IMR-90 (cell line): Measurements from ENCODE around the gene GPR35. TPM values are rescaled to one million over a fixed set of nuclear protein-coding genes. Genes with fewer than 3 reads are reported as not detected.

Experiments
- ATAC-seq: fragments of 200-7000 bp; cut with Tn5 transposase; 2 replicates; pipeline ENCODE4 v1.9.1; 2020; ENCODE audit warnings: low read depth, mild to moderate bottlenecking, moderate library complexity
- BruUV-seq: library from RNA; stranded (reverse); fragments of 400-500 nt; replicated peaks from 2 replicates; lab custom pipeline; 2021; lab: Mats Ljungman, UMichigan
- CTCF ChIA-PET: fragments of 300-600 bp; formaldehyde crosslinking; extraction: SDS; loops from one replicate; lab custom pipeline; 2021; ENCODE audit warnings: antibody characterized with exemption; lab: Yijun Ruan, JAX
- POLR2A ChIA-PET: fragments of 300-600 bp; sonication (Branson Sonifier 250); formaldehyde crosslinking; loops from one replicate; lab custom pipeline; 2022; ENCODE audit warnings: antibody characterized with exemption; ENCODE audit not compliant: unreplicated experiment; lab: Charles Lee
- DNase-seq: peaks from one replicate; pipeline ENCODE4 v3.0.0; 2013
- H2AFZ ChIP-seq: replicated peaks from 2 replicates; pipeline ENCODE3; 2013; ENCODE audit warnings: low read length, mild to moderate bottlenecking; ENCODE audit not compliant: poor library complexity
- H2AK5ac ChIP-seq: 2 replicates; pipeline ENCODE4 v1.6.1; 2013; ENCODE audit warnings: low read depth, low read length, inconsistent platforms
- H2AK9ac ChIP-seq: replicated peaks from 2 replicates; pipeline ENCODE3; 2013; ENCODE audit warnings: mild to moderate bottlenecking, low read depth, low read length, moderate library complexity; ENCODE audit not compliant: poor library complexity
- H2BK120ac ChIP-seq: 2 replicates; pipeline ENCODE4 v1.6.1; 2013; ENCODE audit warnings: low read depth, low read length, inconsistent platforms
- H2BK15ac ChIP-seq: 3 replicates; pipeline ENCODE4 v1.6.1; 2013; ENCODE audit warnings: low read depth, low read length, inconsistent platforms
- H2BK20ac ChIP-seq: 2 replicates; pipeline ENCODE4 v1.6.1; 2013; ENCODE audit warnings: low read depth, mild to moderate bottlenecking, inconsistent platforms, low read length, moderate library complexity
- H2BK5ac ChIP-seq: 2 replicates; pipeline ENCODE4 v1.6.1; 2013; ENCODE audit warnings: mild to moderate bottlenecking, low read depth, low read length, inconsistent platforms; ENCODE audit not compliant: poor library complexity, severe bottlenecking
- H3K14ac ChIP-seq: replicated peaks from 2 replicates; pipeline ENCODE4 v1.6.1; 2013; ENCODE audit warnings: low read depth, low read length, inconsistent platforms
- H3K18ac ChIP-seq: 2 replicates; pipeline ENCODE4 v1.6.1; 2013; ENCODE audit warnings: low read depth, low read length, control low read depth
- H3K23ac ChIP-seq: 2 replicates; pipeline ENCODE4 v1.6.1; 2013; ENCODE audit warnings: low read depth, low read length, inconsistent platforms
- H3K27ac ChIP-seq: 2 replicates; pipeline ENCODE4 v1.5.1; 2013; ENCODE audit warnings: mild to moderate bottlenecking, control low read depth, low read length; ENCODE audit not compliant: insufficient read depth
- H3K27me3 ChIP-seq: 2 replicates; pipeline ENCODE4 v1.6.1; 2013; ENCODE audit warnings: low read length; ENCODE audit not compliant: control insufficient read depth, insufficient read depth
- H3K36me3 ChIP-seq: 2 replicates; pipeline ENCODE4 v1.6.1; 2013; ENCODE audit warnings: low read length, mixed read lengths; ENCODE audit not compliant: control insufficient read depth, insufficient read depth
- H3K4ac ChIP-seq: 2 replicates; pipeline ENCODE4 v1.6.1; 2013; ENCODE audit warnings: low read depth, low read length, inconsistent platforms
- H3K4me1 ChIP-seq: 2 replicates; pipeline ENCODE4 v1.6.1; 2013; ENCODE audit warnings: low read length, mixed read lengths; ENCODE audit not compliant: control insufficient read depth, insufficient read depth
- H3K4me2 ChIP-seq: 2 replicates; pipeline ENCODE4 v1.6.1; 2013; ENCODE audit warnings: low read depth, mild to moderate bottlenecking, control low read depth, low read length, moderate library complexity
- H3K4me3 ChIP-seq: 2 replicates; pipeline ENCODE4 v1.5.1; 2013; ENCODE audit warnings: low read depth, mild to moderate bottlenecking, control low read depth, low read length, moderate library complexity; ENCODE audit not compliant: insufficient read depth
- H3K56ac ChIP-seq: 2 replicates; pipeline ENCODE4 v1.6.1; 2013; ENCODE audit warnings: low read length, inconsistent platforms; ENCODE audit not compliant: insufficient read depth; ENCODE audit errors: extremely low read depth
- H3K79me1 ChIP-seq, 2 experiments: 2 replicates each; pipeline ENCODE4 v1.6.1; 2013; ENCODE audit warnings: low read length in 2 of 2, inconsistent platforms in 1 of 2, low read depth in 1 of 2
- H3K9ac ChIP-seq: 2 replicates; pipeline ENCODE4 v1.6.1; 2013; ENCODE audit warnings: low read depth, low read length, control low read depth
- H3K9me1 ChIP-seq: 2 replicates; pipeline ENCODE4 v1.6.1; 2013; ENCODE audit warnings: low read length, inconsistent platforms; ENCODE audit not compliant: insufficient read depth
- H3K9me3 ChIP-seq: 2 replicates; pipeline ENCODE4 v1.6.1; 2013; ENCODE audit warnings: low read length; ENCODE audit not compliant: control insufficient read depth, insufficient read depth
- H4K20me1 ChIP-seq: 2 replicates; pipeline ENCODE4 v1.6.1; 2013; ENCODE audit warnings: low read length, inconsistent platforms; ENCODE audit not compliant: insufficient read depth
- H4K5ac ChIP-seq: 2 replicates; pipeline ENCODE4 v1.6.1; 2013; ENCODE audit warnings: mild to moderate bottlenecking, low read depth, low read length, control low read depth
- H4K8ac ChIP-seq, 2 experiments: 2 replicates each; pipeline ENCODE4 v1.6.1; 2013; ENCODE audit warnings: low read depth in 2 of 2, low read length in 2 of 2, control low read depth in 1 of 2, inconsistent platforms in 1 of 2
- H4K91ac ChIP-seq: 2 replicates; pipeline ENCODE4 v1.6.1; 2013; ENCODE audit warnings: low read depth, low read length, inconsistent platforms; ENCODE audit not compliant: insufficient read depth
- BHLHE40 ChIP-seq: fragments of 150-350 bp; IDR thresholded peaks from 2 replicates; pipeline ENCODE4 v1.6.1; 2016; ENCODE audit warnings: mild to moderate bottlenecking, low read depth, low read length
- CEBPB ChIP-seq: IDR thresholded peaks from 2 replicates; pipeline ENCODE4 v1.6.1; 2012; ENCODE audit warnings: low read depth, low read length, improper control_type of control experiment
- CHD1 ChIP-seq: IDR thresholded peaks from 2 replicates; pipeline ENCODE4 v1.6.1; 2012; ENCODE audit warnings: low read depth, low read length, improper control_type of control experiment
- CTCF ChIP-seq: conservative IDR thresholded peaks from 2 replicates; pipeline ENCODE4 v1.5.1; 2012; ENCODE audit warnings: mild to moderate bottlenecking, low read depth, low read length, improper control_type of control experiment
- ELK1 ChIP-seq: fragments of 150-350 bp; IDR thresholded peaks from 2 replicates; pipeline ENCODE4 v1.6.1; 2016; ENCODE audit warnings: low read depth, mild to moderate bottlenecking, low read length, moderate library complexity, borderline replicate concordance
- MAFK ChIP-seq: IDR thresholded peaks from 2 replicates; pipeline ENCODE4 v1.6.1; 2012; ENCODE audit warnings: low read depth, low read length, improper control_type of control experiment
- MAZ ChIP-seq: IDR thresholded peaks from 2 replicates; pipeline ENCODE4 v1.6.1; 2012; ENCODE audit warnings: low read depth, mild to moderate bottlenecking, low read length, improper control_type of control experiment, moderate library complexity, borderline replicate concordance
- MXI1 ChIP-seq: IDR thresholded peaks from 2 replicates; pipeline ENCODE4 v1.6.1; 2012; ENCODE audit warnings: low read depth, mild to moderate bottlenecking, low read length, moderate library complexity, borderline replicate concordance
- POLR2A ChIP-seq: IDR thresholded peaks from 2 replicates; pipeline ENCODE4 v1.6.1; 2012; ENCODE audit warnings: mild to moderate bottlenecking, low read depth, low read length
- RAD21 ChIP-seq: IDR thresholded peaks from 2 replicates; pipeline ENCODE4 v1.6.1; 2012; ENCODE audit warnings: low read length, improper control_type of control experiment
- RCOR1 ChIP-seq: IDR thresholded peaks from 2 replicates; pipeline ENCODE4 v1.6.1; 2012; ENCODE audit warnings: mild to moderate bottlenecking, low read length, improper control_type of control experiment; ENCODE audit not compliant: insufficient replicate concordance
- RFX5 ChIP-seq: IDR thresholded peaks from 2 replicates; pipeline ENCODE4 v1.8.0; 2012; ENCODE audit warnings: low read depth, mild to moderate bottlenecking, low read length, moderate library complexity
- SMC3 ChIP-seq: fragments of 150-350 bp; IDR thresholded peaks from 2 replicates; pipeline ENCODE4 v1.6.1; 2016; ENCODE audit warnings: low read depth, mild to moderate bottlenecking, antibody characterized with exemption, low read length, moderate library complexity
- WGBS, 2 experiments: methylation state at CpG; one replicate each; pipeline versions ENCODE4 v1.1.5 to v1.1.7; 2013; ENCODE audit warnings: missing lambda C conversion rate in 2 of 2; ENCODE audit not compliant: insufficient read length in 1 of 2; ENCODE audit errors: extremely low coverage in 2 of 2; 5-methylcytosine and 5-hydroxymethylcytosine counted together
- dilution Hi-C: fragments of 300-500 bp; cut with HindIII; formaldehyde crosslinking; loops from one replicate; pipeline ENCODE4 v1.14.3; 2018; ENCODE audit warnings: low sequenced_read_pairs; ENCODE audit not compliant: unreplicated experiment
- in situ Hi-C: fragments of 300-500 bp; cut with MboI; formaldehyde crosslinking; loops from 3 replicates; pipeline ENCODE4 v1.14.3; 2019; ENCODE audit warnings: low sequenced_read_pairs, inconsistent platforms, mixed read lengths
- intact Hi-C: fragments of 100-400 bp; cut with micrococcal nuclease; formaldehyde crosslinking; loops from 2 replicates; pipeline ENCODE4 v1.10.0; 2022
- polyA plus RNA-seq, 3 experiments: library from polyadenylated mRNA; depleted of rRNA; stranded (reverse); fragments of >200 nt; gene quantifications; 2 replicates each; pipeline ENCODE4 v1.2.3, GENCODE V29; 2012; ENCODE audit warnings: low replicate concordance in 1 of 3
- total RNA-seq: library from RNA; depleted of rRNA; stranded (reverse); fragments of >200 nt; gene quantifications from 2 replicates; pipeline ENCODE4 v1.2.3, GENCODE V29; 2012
- TF ChIP-seq, protein P1 (sequence below): fragments of 150-350 bp; IDR thresholded peaks from 2 replicates; pipeline ENCODE4 v1.6.1; 2017; ENCODE audit warnings: mild to moderate bottlenecking, antibody characterized with exemption, low read length, low read depth

The GPR35 gene
- total and polyA plus RNA-seq, 2 of the 4 experiments (the other 2 are of a cell fraction) = 0.31 TPM; not detected in 1

DNA sequence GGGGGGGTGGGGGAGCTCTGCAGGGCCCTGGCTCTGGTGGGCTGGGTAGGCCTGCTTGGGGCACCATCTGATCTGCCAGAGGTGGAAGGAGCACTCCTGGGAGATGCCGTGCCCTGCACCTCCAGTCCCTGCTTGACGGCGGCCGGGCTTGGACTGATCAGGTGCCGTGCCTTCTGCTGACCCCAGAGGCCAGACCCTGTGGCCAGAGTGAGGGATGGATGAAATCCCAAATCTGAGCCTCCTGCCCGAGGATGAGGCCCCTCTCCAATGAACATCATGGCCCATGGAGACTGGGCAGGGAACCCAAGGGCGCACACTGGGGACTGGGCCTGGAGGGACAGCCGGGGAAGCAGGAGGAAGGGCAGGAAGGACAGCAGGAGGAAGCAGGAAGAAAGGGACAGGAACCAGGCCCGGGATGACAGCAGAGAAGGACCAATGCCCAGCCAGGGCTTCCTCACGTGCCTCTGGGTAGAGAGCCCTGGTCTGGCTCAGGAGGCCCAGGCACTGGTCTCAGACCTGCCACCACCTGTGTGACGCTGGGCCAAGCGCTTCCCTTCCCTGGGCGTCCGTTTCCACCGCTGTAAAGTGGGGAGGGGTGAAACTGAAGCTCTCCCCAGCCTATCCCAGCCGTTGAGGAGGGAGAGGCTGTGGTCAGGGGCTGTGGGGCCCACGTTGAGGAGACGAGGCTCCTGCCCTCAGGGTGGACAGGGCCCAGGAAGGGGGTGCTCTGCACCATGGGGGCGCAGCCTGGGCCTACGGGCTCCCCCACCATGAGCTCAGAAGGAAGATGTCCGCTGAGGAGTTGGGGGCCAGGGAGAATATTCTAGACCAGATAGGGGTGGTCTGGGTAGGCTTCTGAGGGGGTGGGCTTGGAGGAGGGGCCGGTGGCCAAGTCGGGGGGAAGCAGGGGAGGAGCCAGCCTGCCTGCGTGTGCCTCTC, 1.0 kb upstream of the GPR35 start:
- Histone ChIP-seq H4K5ac (no peak overlapping the region), H2AK5ac (no peak overlapping the region), H3K18ac (no peak overlapping the region), H2BK5ac (no peak overlapping the region), H3K27ac (no peak overlapping the region), H3K36me3 (no peaks in the 10 kb centered on the region), H3K9ac (no peak overlapping the region), H3K4me2 (no peak overlapping the region), H3K9me1 (no peaks in the 10 kb centered on the region), H2AK9ac (no peak overlapping the region), H3K79me1 (no peaks in the 10 kb centered on the region), H3K56ac (no peak overlapping the region), H3K9me3 (no peaks in the 10 kb centered on the region), H3K27me3 (peaks cover 8% of the 10 kb centered on the region; the same call in 1 of the 2 replicates), H3K4ac (no peak overlapping the region), H2BK15ac (no peak overlapping the region), H3K4me3 (no peak overlapping the region), H3K14ac (no peak overlapping the region), H4K20me1 (no peaks in the 10 kb centered on the region), H3K23ac (no peak overlapping the region), H4K91ac (no peak overlapping the region), H2AFZ (no peak overlapping the region), H2BK20ac (no peak overlapping the region), H2BK120ac (no peak overlapping the region), H4K8ac (no peak overlapping the region), H3K4me1 (peaks cover 2% of the 10 kb centered on the region; the same call in 1 of the 2 replicates)
- ChIA-PET POLR2A (no interaction called here), CTCF (no interaction called here)
- dilution Hi-C loops = no loop called here
- BruUV-seq = no TSS peak
- DNase-seq = no peak
- no peak for ATAC-seq
- intact Hi-C loops = no loop called here
- in situ Hi-C loops = no loop called here
- 87% methylated on average over 3 of the region's 24 CpGs; no CpG with 5 or more reads in 1 of the 2 experiments for WGBS, 2 experiments
- no peak for TF ChIP-seq CTCF
- TF ChIP-seq BHLHE40 = no peak
- no peak for TF ChIP-seq POLR2A
- TF ChIP-seq CEBPB = no peak
- TF ChIP-seq ELK1 = no peak
- TF ChIP-seq MXI1 = no peak
- TF ChIP-seq MAZ = no peak
- no peak for TF ChIP-seq RCOR1
- TF ChIP-seq RFX5 = no peak
- no peak for TF ChIP-seq MAFK
- TF ChIP-seq, protein P1, sequence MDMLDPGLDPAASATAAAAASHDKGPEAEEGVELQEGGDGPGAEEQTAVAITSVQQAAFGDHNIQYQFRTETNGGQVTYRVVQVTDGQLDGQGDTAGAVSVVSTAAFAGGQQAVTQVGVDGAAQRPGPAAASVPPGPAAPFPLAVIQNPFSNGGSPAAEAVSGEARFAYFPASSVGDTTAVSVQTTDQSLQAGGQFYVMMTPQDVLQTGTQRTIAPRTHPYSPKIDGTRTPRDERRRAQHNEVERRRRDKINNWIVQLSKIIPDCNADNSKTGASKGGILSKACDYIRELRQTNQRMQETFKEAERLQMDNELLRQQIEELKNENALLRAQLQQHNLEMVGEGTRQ = no peak
- no peak for TF ChIP-seq CHD1
- no peak for TF ChIP-seq SMC3
- TF ChIP-seq RAD21 = no peak
